Trophoblast cell (in vitro differentiated cells and primary cell): ENCODE measurements around the gene TAF4.

Experiments
- DNase-seq, 2 donors: peaks; one replicate each; pipeline ENCODE4 v3.0.0-alpha.2; 2016
- H2AFZ ChIP-seq: 2 replicates; pipeline ENCODE4 v1.6.1; 2013; ENCODE audit warnings: low read length, moderate library complexity, mild to moderate bottlenecking; ENCODE audit not compliant: insufficient read depth, poor library complexity
- H2AK5ac ChIP-seq: 2 replicates; pipeline ENCODE4 v1.6.1; 2013; ENCODE audit warnings: mild to moderate bottlenecking, low read length
- H2BK120ac ChIP-seq: 2 replicates; pipeline ENCODE4 v1.6.1; 2013; ENCODE audit warnings: low read length, mild to moderate bottlenecking, moderate library complexity; ENCODE audit not compliant: insufficient read depth, poor library complexity
- H2BK12ac ChIP-seq: 2 replicates; pipeline ENCODE4 v1.6.1; 2013; ENCODE audit warnings: mild to moderate bottlenecking, low read length, moderate library complexity
- H2BK5ac ChIP-seq: 2 replicates; pipeline ENCODE4 v1.6.1; 2013; ENCODE audit warnings: low read length, low read depth, moderate library complexity, mild to moderate bottlenecking; ENCODE audit not compliant: poor library complexity
- H3K14ac ChIP-seq: 2 replicates; pipeline ENCODE4 v1.6.1; 2013; ENCODE audit warnings: mild to moderate bottlenecking, low read length
- H3K18ac ChIP-seq: 2 replicates; pipeline ENCODE4 v1.6.1; 2013; ENCODE audit warnings: mild to moderate bottlenecking, low read length
- H3K23ac ChIP-seq: 2 replicates; pipeline ENCODE4 v1.6.1; 2013; ENCODE audit warnings: low read length
- H3K27ac ChIP-seq: 2 replicates; pipeline ENCODE4 v1.5.1; 2013; ENCODE audit warnings: low read depth, mild to moderate bottlenecking, inconsistent platforms, low read length, moderate library complexity
- H3K27me3 ChIP-seq: 2 replicates; pipeline ENCODE4 v1.6.1; 2013; ENCODE audit warnings: inconsistent platforms, mild to moderate bottlenecking, low read length, moderate library complexity; ENCODE audit not compliant: insufficient read depth
- H3K36me3 ChIP-seq, 2 experiments: 1 replicate in 1 of 2; 2 replicates in 1 of 2; pipeline ENCODE4 v1.6.1; 2013; ENCODE audit warnings: low read length in 2 of 2, mild to moderate bottlenecking in 2 of 2, moderate library complexity in 1 of 2; ENCODE audit not compliant: insufficient read depth in 2 of 2, control insufficient read depth in 1 of 2
- H3K4ac ChIP-seq: 2 replicates; pipeline ENCODE4 v1.6.1; 2013; ENCODE audit warnings: low read depth, mild to moderate bottlenecking, low read length, moderate library complexity
- H3K4me1 ChIP-seq, 2 experiments: 1 replicate in 1 of 2; 2 replicates in 1 of 2; pipeline ENCODE4 v1.6.1; 2013; ENCODE audit warnings: low read length in 2 of 2, mild to moderate bottlenecking in 2 of 2, moderate library complexity in 1 of 2; ENCODE audit not compliant: insufficient read depth in 2 of 2, control insufficient read depth in 1 of 2
- H3K4me2 ChIP-seq: 2 replicates; pipeline ENCODE4 v1.6.1; 2013; ENCODE audit warnings: inconsistent platforms, mild to moderate bottlenecking, low read length, moderate library complexity
- H3K4me3 ChIP-seq: 2 replicates; pipeline ENCODE4 v1.5.1; 2013; ENCODE audit warnings: mild to moderate bottlenecking, low read depth, low read length, inconsistent platforms
- H3K79me1 ChIP-seq: one replicate; pipeline ENCODE4 v1.6.1; 2013; ENCODE audit warnings: low read length
- H3K79me2 ChIP-seq: 2 replicates; pipeline ENCODE4 v1.6.1; 2013; ENCODE audit warnings: low read length, mild to moderate bottlenecking; ENCODE audit not compliant: control insufficient read depth, insufficient read depth, poor library complexity
- H3K9ac ChIP-seq: 2 replicates; pipeline ENCODE4 v1.6.1; 2013; ENCODE audit warnings: mild to moderate bottlenecking, low read length
- H3K9me3 ChIP-seq: 2 replicates; pipeline ENCODE4 v1.6.1; 2013; ENCODE audit warnings: low read depth, mild to moderate bottlenecking, control low read depth, inconsistent platforms, low read length; ENCODE audit not compliant: insufficient read depth
- H4K12ac ChIP-seq: 2 replicates; pipeline ENCODE4 v1.6.1; 2013; ENCODE audit warnings: low read depth, mild to moderate bottlenecking, low read length, moderate library complexity
- H4K8ac ChIP-seq: 2 replicates; pipeline ENCODE4 v1.6.1; 2013; ENCODE audit warnings: low read depth, mild to moderate bottlenecking, low read length, moderate library complexity
- H4K91ac ChIP-seq: one replicate; pipeline ENCODE4 v1.6.1; 2013; ENCODE audit warnings: low read depth, mild to moderate bottlenecking, low read length, moderate library complexity
- WGBS: extraction: QIAGEN DNeasy Blood & Tissue Kit; methylation state at CpG from one replicate; pipeline ENCODE4 v1.1.7; 2013; ENCODE audit warnings: missing lambda C conversion rate; ENCODE audit not compliant: insufficient read length, insufficient coverage; ENCODE audit errors: extremely low coverage; 5-methylcytosine and 5-hydroxymethylcytosine counted together

Gene TAF4

DNA sequence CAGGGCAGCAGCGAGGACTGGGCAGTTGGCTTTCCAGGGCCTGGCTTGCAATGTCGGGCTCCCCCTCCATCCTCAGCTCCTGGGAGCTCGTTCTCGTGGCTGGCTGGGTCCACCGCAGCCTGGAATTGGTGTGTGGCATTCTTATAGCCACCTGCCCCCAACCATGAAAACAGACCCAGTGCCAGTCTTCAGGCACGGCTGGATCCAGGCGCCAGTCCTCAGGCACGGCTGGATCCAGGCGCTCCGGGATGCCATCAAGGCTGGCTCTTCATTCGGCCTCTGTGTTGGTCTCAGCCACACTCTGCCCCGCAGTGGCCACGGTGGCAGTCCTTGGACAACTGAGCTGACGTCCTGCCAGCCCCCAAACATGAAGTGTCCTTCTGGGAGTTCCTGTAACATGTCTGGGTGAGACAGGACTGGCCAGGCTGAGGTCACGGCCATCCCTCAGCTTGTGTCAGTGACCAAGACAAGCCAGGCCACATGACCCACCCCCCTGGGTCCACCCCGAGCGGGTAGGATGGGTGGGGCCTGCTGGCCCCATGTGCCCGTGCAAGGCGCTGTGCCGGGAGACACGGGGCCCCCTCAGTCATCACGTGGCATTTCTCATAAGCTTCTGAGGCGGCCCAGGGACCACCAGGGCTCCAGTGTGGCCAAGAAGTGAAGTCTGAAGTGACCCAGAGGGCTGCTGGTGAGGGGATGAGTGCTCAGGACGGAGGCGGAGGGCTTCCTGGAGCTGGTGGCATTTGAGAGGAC, 99.0 kb downstream of the TAF4 start:
- Histone ChIP-seq H3K23ac (no peak overlapping the region), H3K18ac (no peak overlapping the region), H3K79me2 (no peaks in the 10 kb centered on the region), H4K91ac (no peak overlapping the region), H3K27ac (no peak overlapping the region), H3K9me3 (peaks cover 2% of the 10 kb centered on the region), H2AFZ (no peak overlapping the region), H3K14ac (no peak overlapping the region), H2BK120ac (no peak overlapping the region), H2AK5ac (no peak overlapping the region), H2BK5ac (no peak overlapping the region), H3K27me3 (no peaks in the 10 kb centered on the region), H3K9ac (no peak overlapping the region), H3K79me1 (no peaks in the 10 kb centered on the region), H3K4me1 (peaks cover 0 to 1% of the 10 kb centered on the region in 2 experiments), H3K36me3 (peaks cover 2 to 4% of the 10 kb centered on the region in 2 experiments), H4K12ac (no peak overlapping the region), H3K4me2 (no peak overlapping the region), H3K4ac (no peak overlapping the region), H4K8ac (no peak overlapping the region), H2BK12ac (no peak overlapping the region), H3K4me3 (no peak overlapping the region)
- no CpG with 5 or more reads among the region's 25 CpGs for WGBS
- DNase-seq: no peak

DNA sequence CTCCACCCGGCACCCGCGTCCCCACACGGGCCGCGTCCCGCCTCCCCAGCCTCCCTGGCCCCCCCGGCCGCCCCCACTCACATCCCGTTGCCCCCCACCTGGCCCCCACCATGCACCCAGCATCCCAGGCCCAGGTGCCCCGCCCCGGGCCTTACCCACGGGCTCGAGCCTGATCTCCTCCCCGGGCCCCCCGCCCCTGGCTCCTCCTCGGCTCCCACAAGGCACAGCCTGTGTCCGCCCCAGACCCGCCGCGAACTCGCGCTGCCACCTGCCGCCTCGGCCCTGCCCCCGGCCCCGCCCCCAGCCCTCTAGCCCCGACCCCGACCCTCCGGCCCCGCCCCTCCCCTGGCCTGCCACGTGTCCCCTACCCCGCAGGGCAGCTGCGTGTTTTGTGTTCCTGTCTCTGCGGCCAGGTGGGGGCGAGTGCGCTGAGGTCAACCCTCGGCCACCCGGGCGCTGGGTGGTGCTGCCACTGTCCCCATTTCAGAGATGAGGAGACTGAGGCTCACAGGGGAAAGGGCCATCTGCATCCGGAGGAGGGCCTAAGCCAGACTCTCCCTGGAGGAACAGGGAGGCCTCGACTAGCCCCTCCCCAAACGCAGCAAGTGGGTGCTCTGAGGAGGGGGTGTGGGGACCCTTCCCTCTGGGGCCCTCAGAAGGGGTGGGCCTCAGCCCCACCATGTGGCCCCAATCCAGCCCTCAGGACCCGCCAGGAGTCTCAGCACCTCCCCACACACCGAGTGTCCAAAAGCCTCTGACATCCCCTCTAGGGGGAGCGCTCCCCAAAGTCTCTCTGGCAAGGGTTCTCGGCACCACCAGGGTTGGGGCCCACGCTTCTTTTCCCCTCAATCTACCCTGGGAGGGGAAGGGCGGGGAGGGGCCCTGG, 99.8 kb downstream of the TAF4 start:
- no peak overlapping the region for H4K91ac ChIP-seq
- no peak overlapping the region for H4K12ac ChIP-seq
- H3K14ac ChIP-seq: no peak overlapping the region

DNA sequence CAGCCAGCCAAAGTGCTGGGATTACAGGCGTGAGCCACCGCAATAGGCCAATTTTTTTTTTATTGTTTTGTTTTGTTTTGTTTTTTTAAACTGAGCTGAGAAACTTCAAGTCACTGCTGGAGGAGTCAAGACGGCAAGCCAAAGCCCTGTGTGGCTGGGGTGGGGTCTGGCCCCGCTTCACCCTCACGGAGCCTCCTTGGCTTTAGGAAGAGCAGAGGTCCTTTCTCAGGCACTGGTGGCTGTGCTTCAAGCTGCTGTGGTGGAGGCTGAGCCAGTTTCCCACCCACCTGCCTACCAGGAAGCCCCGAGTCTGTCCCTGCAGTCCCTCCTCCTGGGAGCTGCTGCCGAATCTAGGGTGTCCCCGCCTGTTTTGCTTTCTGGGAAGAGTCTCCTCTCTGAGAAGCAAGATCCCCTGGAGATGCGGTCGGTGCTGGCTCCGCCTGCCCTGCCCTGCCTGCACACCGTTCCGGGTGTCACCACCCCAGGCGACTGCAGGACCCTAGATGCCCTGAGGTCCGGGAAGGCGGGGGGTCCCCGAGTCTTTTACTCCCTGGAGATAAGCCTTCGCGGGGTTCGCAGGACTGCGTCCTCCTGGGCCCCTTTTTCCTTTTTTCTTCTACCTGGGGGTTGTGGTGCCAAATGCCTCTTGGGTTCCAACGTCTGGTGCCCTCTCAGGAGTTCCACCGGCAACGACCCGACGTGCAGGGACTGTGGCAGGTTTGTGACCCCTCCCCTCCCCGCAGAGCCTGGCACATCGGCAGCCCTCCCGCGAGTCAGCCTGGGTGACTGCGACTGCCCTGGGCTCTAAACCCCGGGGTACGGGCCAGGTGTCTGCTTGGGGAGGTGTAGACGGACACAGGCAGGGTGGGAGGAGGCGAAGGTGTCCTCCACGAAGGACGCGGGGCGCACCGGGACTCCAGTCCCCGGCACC, 100.7 kb downstream of the TAF4 start:
- Histone ChIP-seq H3K79me1 (no peaks in the 10 kb centered on the region), H3K4me3 (no peak overlapping the region), H3K79me2 (no peaks in the 10 kb centered on the region), H3K27ac (no peak overlapping the region), H3K36me3 (no peaks in the 10 kb centered on the region), H3K4me2 (no peak overlapping the region), H3K9me3 (peaks cover 2% of the 10 kb centered on the region), H3K9ac (no peak overlapping the region), H2AFZ (no peak overlapping the region), H3K23ac (no peak overlapping the region), H3K27me3 (no peaks in the 10 kb centered on the region), H3K14ac (no peak overlapping the region), H2BK120ac (no peak overlapping the region), H2AK5ac (no peak overlapping the region), H3K4me1 (peaks cover 0 to 1% of the 10 kb centered on the region in 2 experiments), H4K91ac (no peak overlapping the region), H2BK12ac (no peak overlapping the region), H3K18ac (no peak overlapping the region), H3K4ac (no peak overlapping the region), H4K8ac (no peak overlapping the region), H2BK5ac (no peak overlapping the region), H4K12ac (no peak overlapping the region)
- no peak for DNase-seq
- WGBS: no CpG with 5 or more reads among the region's 41 CpGs

More for the DNA sequence above, 99.8 kb downstream of the TAF4 start:
- no peak overlapping the region for H3K4ac ChIP-seq
- H3K79me1 ChIP-seq: no peaks in the 10 kb centered on the region
- H4K8ac ChIP-seq: no peak overlapping the region
- peaks cover 0 to 2% of the 10 kb centered on the region in 2 experiments for H3K36me3 ChIP-seq
- no peak overlapping the region for H2AFZ ChIP-seq
- H3K9me3 ChIP-seq: peaks cover 2% of the 10 kb centered on the region
- DNase-seq: no peak
- no peak overlapping the region for H2BK5ac ChIP-seq
- no peak overlapping the region for H3K18ac ChIP-seq
- no peak overlapping the region for H2AK5ac ChIP-seq
- no peak overlapping the region for H3K4me3 ChIP-seq
- no peak overlapping the region for H3K4me2 ChIP-seq
- H3K9ac ChIP-seq: no peak overlapping the region
- no peaks in the 10 kb centered on the region for H3K27me3 ChIP-seq
- H3K4me1 ChIP-seq: peaks cover 0 to 1% of the 10 kb centered on the region in 2 experiments
- no peak overlapping the region for H3K23ac ChIP-seq
- no CpG with 5 or more reads among the region's 49 CpGs for WGBS
- no peak overlapping the region for H2BK120ac ChIP-seq
- no peaks in the 10 kb centered on the region for H3K79me2 ChIP-seq
- H2BK12ac ChIP-seq: no peak overlapping the region
- H3K27ac ChIP-seq: no peak overlapping the region
